Nephron progenitor cell (in vitro differentiated cells): ENCODE results near the gene MED9.

Experiments used
- DNase-seq: peaks from one replicate; pipeline ENCODE4 v3.0.0; 2021
- H3K27ac Mint-ChIP-seq: 2 replicates; pipeline ENCODE4 v1.8.0; 2021; ENCODE audit warnings: mild to moderate bottlenecking, moderate library complexity, mixed read lengths
- H3K27me3 Mint-ChIP-seq: 2 replicates; pipeline ENCODE4 v1.8.0; 2021; ENCODE audit warnings: mild to moderate bottlenecking, low read depth, mixed read lengths; ENCODE audit not compliant: poor library complexity
- H3K36me3 Mint-ChIP-seq: 2 replicates; pipeline ENCODE4 v1.8.0; 2021; ENCODE audit warnings: low read depth, mixed read lengths
- H3K4me1 Mint-ChIP-seq: 2 replicates; pipeline ENCODE4 v1.8.0; 2021; ENCODE audit warnings: mixed read lengths
- H3K4me3 Mint-ChIP-seq: 2 replicates; pipeline ENCODE4 v1.8.0; 2021; ENCODE audit warnings: mild to moderate bottlenecking, moderate library complexity, mixed read lengths
- H3K9me3 Mint-ChIP-seq: 2 replicates; pipeline ENCODE4 v1.8.0; 2021; ENCODE audit warnings: mild to moderate bottlenecking, moderate library complexity, mixed read lengths
- CTCF ChIP-seq: fragments of 200-600 bp; sonication (generic); IDR thresholded peaks from 2 replicates; pipeline ENCODE4 v1.5.0; 2021; ENCODE audit warnings: antibody characterized with exemption

Gene MED9

GRCh38 chr17:17497065-17497844 is 20.5 kb downstream of the MED9 start:
- H3K27me3 Mint-ChIP-seq, result peaks cover 74% of the 10 kb centered on the region
- no peak for TF ChIP-seq CTCF
- H3K4me1 Mint-ChIP-seq, result peaks cover 19% of the 10 kb centered on the region
- no peak overlapping the region for H3K4me3 Mint-ChIP-seq
- no peak overlapping the region for H3K27ac Mint-ChIP-seq
- no peaks in the 10 kb centered on the region for H3K9me3 Mint-ChIP-seq
- no peak for DNase-seq
- H3K36me3 Mint-ChIP-seq, result peaks cover 14% of the 10 kb centered on the region

GRCh38 chr17:17497845-17498520 is 21.2 kb downstream of the MED9 start:
- Mint-ChIP-seq H3K4me3 (no peak overlapping the region), H3K4me1 (peaks cover 16% of the 10 kb centered on the region), H3K27ac (no peak overlapping the region), H3K36me3 (peaks cover 7% of the 10 kb centered on the region), H3K9me3 (no peaks in the 10 kb centered on the region), H3K27me3 (peaks cover 68% of the 10 kb centered on the region)
- DNase-seq, result no peak
- no peak for TF ChIP-seq CTCF

- no peak for DNase-seq
- Mint-ChIP-seq H3K27me3 (peaks cover 60% of the 10 kb centered on the region), H3K36me3 (no peaks in the 10 kb centered on the region), H3K4me1 (peaks cover 19% of the 10 kb centered on the region), H3K27ac (no peak overlapping the region), H3K4me3 (no peak overlapping the region), H3K9me3 (no peaks in the 10 kb centered on the region)
- TF ChIP-seq CTCF, result no peak
Observed at GRCh38 chr17:17498606-17499301, 22.0 kb downstream of the MED9 start.

GRCh38 chr17:17499402-17500145 is 22.8 kb downstream of the MED9 start:
- no peaks in the 10 kb centered on the region for H3K9me3 Mint-ChIP-seq
- H3K27me3 Mint-ChIP-seq, result peaks cover 52% of the 10 kb centered on the region
- DNase-seq, result no peak
- peaks cover 20% of the 10 kb centered on the region for H3K4me1 Mint-ChIP-seq
- no peak overlapping the region for H3K4me3 Mint-ChIP-seq
- no peaks in the 10 kb centered on the region for H3K36me3 Mint-ChIP-seq
- H3K27ac Mint-ChIP-seq, result no peak overlapping the region
- TF ChIP-seq CTCF, result no peak

- Mint-ChIP-seq H3K27ac (no peak overlapping the region), H3K36me3 (no peaks in the 10 kb centered on the region), H3K27me3 (peaks cover 37% of the 10 kb centered on the region), H3K4me3 (no peak overlapping the region), H3K9me3 (no peaks in the 10 kb centered on the region), H3K4me1 (peaks cover 11% of the 10 kb centered on the region)
- TF ChIP-seq CTCF, result no peak
- no peak for DNase-seq
Observed at GRCh38 chr17:17500999-17501605, 24.3 kb downstream of the MED9 start.
